ENCODE measurements around the gene GK.
"Not testable (repeated sequence)": the region's sequence is repeated elsewhere in the genome, so short reads cannot be mapped to it uniquely, and the experiment has no call there.

Gene GK

GRCh38 chrX:30666094-30666493 lies 12.9 kb downstream of the GK start:
- no peak overlapping the region for H3K27ac ChIP-seq (replicated peaks)
- DNase-seq (ENCODE audit: low read depth in 1 of 2, low spot score in 1 of 2), result no peak
- H3K4me3 ChIP-seq (replicated peaks; ENCODE audit: insufficient read depth, low read length), result no peak overlapping the region
- TF ChIP-seq GABPA (IDR thresholded peaks at IDR 0.05; ENCODE audit: low read depth) (no peak), SPI1 (IDR thresholded peaks at IDR 0.05; ENCODE audit: borderline replicate concordance, low read depth) (no peak), CTCF (IDR thresholded peaks at IDR 0.05; ENCODE audit: insufficient read depth, low read length) (no peak)
- H3K27me3 ChIP-seq (ENCODE audit: insufficient read depth, poor library complexity, severe bottlenecking), result peaks cover 3% of the 10 kb centered on the region

DNA sequence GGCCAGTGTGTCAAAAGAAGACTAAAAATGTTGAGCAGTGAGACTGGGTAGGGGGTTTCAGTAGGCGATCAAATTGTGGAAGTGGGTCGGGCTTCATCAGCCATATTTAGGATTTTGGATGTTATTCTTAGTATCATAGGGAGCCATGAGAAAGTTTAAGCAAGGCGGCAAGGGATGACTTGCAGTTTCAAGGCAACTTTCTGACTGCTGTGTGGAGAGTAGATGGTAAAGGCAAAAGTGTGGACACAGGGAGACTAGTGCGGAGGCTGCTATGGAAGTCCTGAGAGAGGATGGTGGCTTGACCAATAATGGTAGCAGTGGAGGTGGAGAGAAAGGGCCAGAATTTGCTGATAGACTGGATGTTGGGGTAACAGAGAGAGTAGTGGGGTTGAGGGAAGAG lies 15.4 kb downstream of the GK start:
- no peak for DNase-seq (ENCODE audit: low read depth in 1 of 2, low spot score in 1 of 2)
- TF ChIP-seq POLR2AphosphoS5 (IDR thresholded peaks at IDR 0.05; ENCODE audit: low read depth), result no peak
- TF ChIP-seq CTCF (IDR thresholded peaks at IDR 0.05; ENCODE audit: insufficient read depth, low read length), result no peak
- TF ChIP-seq REST (IDR thresholded peaks at IDR 0.05; ENCODE audit: insufficient replicate concordance, low read depth), result no peak
- TF ChIP-seq GABPA (IDR thresholded peaks at IDR 0.05; ENCODE audit: low read depth), result no peak
- Histone ChIP-seq H3K27ac (replicated peaks) (no peak overlapping the region), H3K27me3 (ENCODE audit: insufficient read depth, poor library complexity, severe bottlenecking) (peaks cover 3% of the 10 kb centered on the region), H3K4me3 (replicated peaks; ENCODE audit: insufficient read depth, low read length) (no peak overlapping the region)

GRCh38 chrX:30671189-30671588 lies 18.0 kb downstream of the GK start:
- not testable (repeated sequence) for H3K4me3 ChIP-seq (replicated peaks; ENCODE audit: insufficient read depth, low read length); H3K27me3 ChIP-seq (ENCODE audit: insufficient read depth, poor library complexity, severe bottlenecking); DNase-seq (ENCODE audit: low read depth in 1 of 2, low spot score in 1 of 2); H3K27ac ChIP-seq (replicated peaks)

GRCh38 chrX:30673127-30673796 lies 20.0 kb downstream of the GK start:
- no peak for DNase-seq (ENCODE audit: low read depth in 1 of 2, low spot score in 1 of 2)
- TF ChIP-seq POLR2AphosphoS5 (IDR thresholded peaks at IDR 0.05; ENCODE audit: low read depth), result no peak
- no peak for TF ChIP-seq CTCF (IDR thresholded peaks at IDR 0.05; ENCODE audit: insufficient read depth, low read length)
- TF ChIP-seq SPI1 (IDR thresholded peaks at IDR 0.05; ENCODE audit: borderline replicate concordance, low read depth), result no peak
- TF ChIP-seq GABPA (IDR thresholded peaks at IDR 0.05; ENCODE audit: low read depth), result no peak
- no peak for TF ChIP-seq REST (IDR thresholded peaks at IDR 0.05; ENCODE audit: insufficient replicate concordance, low read depth)
- H3K27ac ChIP-seq (replicated peaks), result no peak overlapping the region
- no peaks in the 10 kb centered on the region for H3K27me3 ChIP-seq (ENCODE audit: insufficient read depth, poor library complexity, severe bottlenecking)
- no peak overlapping the region for H3K4me3 ChIP-seq (replicated peaks; ENCODE audit: insufficient read depth, low read length)
